GM12801 (cell line): ENCODE results near the gene C6orf136.

Source experiments
- TF ChIP-seq, protein P1 (sequence below): IDR thresholded peaks from one replicate; pipeline ENCODE4 v1.5.1; 2011; ENCODE audit warnings: control low read depth; ENCODE audit not compliant: insufficient read length; ENCODE audit errors: extremely low read depth

Gene C6orf136

DNA sequence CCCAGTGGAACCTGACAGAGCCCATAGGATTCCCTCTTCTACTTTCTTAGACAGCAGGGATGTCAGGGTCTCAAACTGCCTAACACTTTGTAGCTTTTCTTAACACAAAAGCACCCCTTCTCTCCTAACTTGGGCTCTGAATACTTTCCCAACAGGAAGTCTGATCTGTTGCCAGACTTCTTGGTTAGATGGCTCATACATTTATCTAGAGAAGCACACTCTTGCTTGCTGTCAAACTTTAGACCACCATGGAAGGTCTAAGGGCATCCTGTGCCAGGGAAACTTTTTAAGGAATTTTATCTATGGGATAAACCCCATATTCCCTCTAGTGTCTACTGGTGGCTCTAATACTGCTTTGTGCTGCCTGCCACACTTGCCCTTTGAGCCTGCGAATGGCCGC, 3.3 kb upstream of the C6orf136 start:
- TF ChIP-seq, protein P1, sequence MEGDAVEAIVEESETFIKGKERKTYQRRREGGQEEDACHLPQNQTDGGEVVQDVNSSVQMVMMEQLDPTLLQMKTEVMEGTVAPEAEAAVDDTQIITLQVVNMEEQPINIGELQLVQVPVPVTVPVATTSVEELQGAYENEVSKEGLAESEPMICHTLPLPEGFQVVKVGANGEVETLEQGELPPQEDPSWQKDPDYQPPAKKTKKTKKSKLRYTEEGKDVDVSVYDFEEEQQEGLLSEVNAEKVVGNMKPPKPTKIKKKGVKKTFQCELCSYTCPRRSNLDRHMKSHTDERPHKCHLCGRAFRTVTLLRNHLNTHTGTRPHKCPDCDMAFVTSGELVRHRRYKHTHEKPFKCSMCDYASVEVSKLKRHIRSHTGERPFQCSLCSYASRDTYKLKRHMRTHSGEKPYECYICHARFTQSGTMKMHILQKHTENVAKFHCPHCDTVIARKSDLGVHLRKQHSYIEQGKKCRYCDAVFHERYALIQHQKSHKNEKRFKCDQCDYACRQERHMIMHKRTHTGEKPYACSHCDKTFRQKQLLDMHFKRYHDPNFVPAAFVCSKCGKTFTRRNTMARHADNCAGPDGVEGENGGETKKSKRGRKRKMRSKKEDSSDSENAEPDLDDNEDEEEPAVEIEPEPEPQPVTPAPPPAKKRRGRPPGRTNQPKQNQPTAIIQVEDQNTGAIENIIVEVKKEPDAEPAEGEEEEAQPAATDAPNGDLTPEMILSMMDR = no peak

GRCh38 chr6:30644769-30645168, 2.2 kb upstream of the C6orf136 start:
- TF ChIP-seq, protein P1 = no peak

DNA sequence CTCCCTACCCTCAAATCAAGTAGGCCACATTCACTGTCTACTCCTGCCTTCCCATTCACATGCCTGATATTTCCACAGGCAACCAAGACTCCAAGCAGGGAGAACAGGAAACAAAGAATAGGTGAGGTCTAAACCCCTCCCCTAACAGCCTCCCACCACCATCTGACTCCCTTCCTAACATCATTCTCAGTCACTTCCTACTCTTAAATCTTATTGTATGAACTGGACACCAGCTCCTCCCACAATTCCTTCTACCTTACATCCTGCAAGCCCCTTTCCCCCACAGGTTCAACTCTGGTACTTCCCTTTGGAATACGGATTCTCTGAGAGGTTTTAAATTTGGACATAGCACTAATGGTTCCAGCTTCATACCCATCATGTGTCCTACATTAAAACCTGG, 944 bp upstream of the C6orf136 start:
- TF ChIP-seq, protein P1 = no peak

- TF ChIP-seq, protein P1 = no peak
These were observed 546 bp downstream of the C6orf136 start for GRCh38 chr6:30647242-30648116.

DNA sequence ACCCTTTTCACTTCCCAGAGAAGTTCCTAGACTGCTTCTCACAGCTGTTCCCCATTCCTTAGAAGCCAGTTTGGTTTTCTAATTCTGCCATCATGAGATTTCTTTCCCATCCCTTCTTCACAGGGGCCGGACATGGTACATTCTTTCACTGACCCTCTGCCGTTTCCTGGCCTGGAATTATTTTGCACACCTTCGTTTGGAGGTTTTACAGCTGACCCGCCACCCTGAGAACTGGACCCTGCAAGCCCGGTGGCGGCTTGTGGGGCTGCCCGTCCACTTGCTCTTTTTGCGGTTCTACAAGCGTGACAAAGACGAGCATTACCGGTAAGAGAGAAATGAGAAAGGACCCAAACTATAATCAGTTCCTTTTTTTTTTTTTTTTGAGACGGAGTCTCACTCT, 4.2 kb downstream of the C6orf136 start:
- TF ChIP-seq, protein P1 = no peak

GRCh38 chr6:30654798-30655742, 8.1 kb downstream of the C6orf136 start:
- TF ChIP-seq, protein P1 = no peak

- TF ChIP-seq, protein P1 = no peak
These were observed 8.8 kb downstream of the C6orf136 start for GRCh38 chr6:30655743-30656094.
